Mucosa of rectum (tissue), 2 donors: ENCODE measurements around the gene MRPS16.

ENCODE experiments used
- H3K27ac ChIP-seq, 2 donors: one replicate each; pipeline ENCODE4 v1.7.0; 2013; ENCODE audit warnings: inconsistent platforms in 2 of 2, low read depth in 2 of 2, low read length in 2 of 2
- H3K27me3 ChIP-seq, 2 donors: one replicate each; pipeline ENCODE4 v1.7.0; 2013; ENCODE audit warnings: low read length in 2 of 2; ENCODE audit not compliant: control insufficient read depth in 2 of 2, insufficient read depth in 2 of 2
- H3K36me3 ChIP-seq, 2 donors: one replicate each; pipeline ENCODE4 v1.7.0; 2013; ENCODE audit warnings: low read length in 2 of 2; ENCODE audit not compliant: control insufficient read depth in 2 of 2, insufficient read depth in 2 of 2
- H3K4me1 ChIP-seq, 2 donors: one replicate each; pipeline ENCODE4 v1.7.0; 2013; ENCODE audit warnings: low read length in 2 of 2, mild to moderate bottlenecking in 1 of 2; ENCODE audit not compliant: control insufficient read depth in 2 of 2, insufficient read depth in 2 of 2
- H3K4me3 ChIP-seq, 2 donors: one replicate each; pipeline ENCODE4 v1.7.0; 2013; ENCODE audit warnings: low read length in 2 of 2
- H3K9ac ChIP-seq, 2 donors: one replicate each; pipeline ENCODE4 v1.7.0; 2013; ENCODE audit warnings: low read length in 2 of 2, low read depth in 1 of 2, mild to moderate bottlenecking in 1 of 2
- H3K9me3 ChIP-seq, 2 donors: one replicate each; pipeline ENCODE4 v1.7.0; 2013; ENCODE audit warnings: low read length in 2 of 2; ENCODE audit not compliant: control insufficient read depth in 2 of 2
- donor health status: healthy.
- donor health status: Normal muscosa, but diverticular disease.

Gene MRPS16

GRCh38 chr10:73252445-73253224, at the start of gene MRPS16:
TSS of gene MRPS16 (minus strand) at chr10:73252644. CDS start at chr10:73252482, 162 bp downstream.
- Histone ChIP-seq H3K27me3 (no peaks in the 10 kb centered on the region), H3K4me3 (peak within 1 kb of the TSS; percentile 97 to 100), H3K9ac (peak within 1 kb of the TSS; percentile 91 to 93), H3K9me3 (no peaks in the 10 kb centered on the region), H3K4me1 (peaks cover 13 to 21% of the 10 kb centered on the region in 2 donors), H3K27ac (peak within 1 kb of the TSS; percentile 89 to 94), H3K36me3 (peaks cover 13 to 16% of the 10 kb centered on the region in 2 donors)

GRCh38 chr10:73296946-73297345, 44.5 kb upstream of the MRPS16 start:
- no peaks in the 10 kb centered on the region for H3K4me1 ChIP-seq

DNA sequence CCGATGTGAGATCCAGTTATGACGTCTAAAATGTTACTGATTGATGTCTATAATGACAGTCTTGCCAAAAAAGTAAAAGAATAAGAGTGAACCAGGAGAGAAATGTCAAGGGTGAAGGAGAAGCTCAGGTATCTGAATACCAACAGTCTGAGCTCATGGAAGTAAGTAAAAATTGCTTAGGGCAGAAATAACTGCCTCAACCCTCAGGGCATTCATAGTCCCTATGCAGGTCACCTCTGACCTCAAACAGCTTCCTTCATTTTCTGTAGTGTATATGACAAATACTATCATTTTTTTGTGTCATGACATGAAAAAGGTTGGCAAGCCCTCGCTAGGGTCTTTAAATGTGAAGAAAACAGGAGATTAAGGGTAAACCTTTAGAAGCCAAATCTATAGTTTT, 41.0 kb upstream of the MRPS16 start:
- Histone ChIP-seq H3K9ac (no peak overlapping the region), H3K36me3 (no peaks in the 10 kb centered on the region), H3K27me3 (no peaks in the 10 kb centered on the region), H3K9me3 (peaks cover 0 to 2% of the 10 kb centered on the region in 2 donors), H3K27ac (no peak overlapping the region), H3K4me1 (no peaks in the 10 kb centered on the region), H3K4me3 (no peak overlapping the region)

More at GRCh38 chr10:73296946-73297345, 44.5 kb upstream of the MRPS16 start:
- Histone ChIP-seq H3K9ac (no peak overlapping the region), H3K4me3 (no peak overlapping the region), H3K27me3 (no peaks in the 10 kb centered on the region), H3K27ac (no peak overlapping the region), H3K9me3 (no peaks in the 10 kb centered on the region), H3K36me3 (no peaks in the 10 kb centered on the region)

DNA sequence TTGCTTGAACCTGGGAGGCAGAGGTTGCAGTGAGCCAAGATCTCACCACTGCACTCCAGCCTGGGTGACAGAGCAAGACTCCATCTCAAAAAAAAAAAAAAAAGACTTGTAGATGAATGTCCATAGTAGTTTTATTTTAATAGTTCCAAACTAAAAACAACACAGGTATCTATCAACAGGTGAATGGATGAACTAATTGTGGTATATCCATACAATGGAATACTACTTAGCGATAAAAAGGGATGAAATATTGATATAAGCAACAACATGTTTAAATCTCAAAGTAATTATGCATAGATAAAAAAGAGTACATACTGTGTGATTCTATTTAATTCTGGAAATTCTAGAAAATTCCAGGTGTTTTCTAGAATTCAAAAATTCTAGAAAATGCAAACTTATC, 37.5 kb upstream of the MRPS16 start:
- H3K27me3 ChIP-seq: no peaks in the 10 kb centered on the region
- peaks cover 0 to 2% of the 10 kb centered on the region in 2 donors for H3K9me3 ChIP-seq
- H3K4me1 ChIP-seq: no peaks in the 10 kb centered on the region
- no peak overlapping the region for H3K9ac ChIP-seq
- no peak overlapping the region for H3K4me3 ChIP-seq
- no peak overlapping the region for H3K27ac ChIP-seq
- H3K36me3 ChIP-seq: no peaks in the 10 kb centered on the region

DNA sequence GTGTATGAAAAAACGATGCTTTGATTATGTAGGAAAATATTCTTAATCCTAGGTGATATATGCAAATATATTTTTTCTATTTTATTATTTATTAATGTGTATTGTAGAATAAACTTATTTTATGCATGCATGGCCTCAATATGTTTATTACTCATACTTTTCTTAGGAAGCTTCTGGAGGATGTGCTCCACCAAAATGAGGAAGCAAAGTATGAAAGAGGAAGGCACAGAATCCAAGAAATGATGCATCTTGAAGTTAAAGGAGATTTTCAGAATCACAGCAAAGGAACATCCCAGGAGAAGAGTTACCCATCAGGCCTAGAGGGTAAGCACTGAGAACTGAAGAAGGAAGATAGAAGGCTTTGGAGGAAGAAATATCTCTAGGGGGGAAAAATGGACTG, 35.0 kb upstream of the MRPS16 start:
- H3K9ac ChIP-seq: no peak overlapping the region
- H3K36me3 ChIP-seq: no peaks in the 10 kb centered on the region
- no peak overlapping the region for H3K27ac ChIP-seq
- H3K4me3 ChIP-seq: no peak overlapping the region
- H3K27me3 ChIP-seq: no peaks in the 10 kb centered on the region
- peaks cover 0 to 2% of the 10 kb centered on the region in 2 donors for H3K9me3 ChIP-seq
- H3K4me1 ChIP-seq: no peaks in the 10 kb centered on the region

DNA sequence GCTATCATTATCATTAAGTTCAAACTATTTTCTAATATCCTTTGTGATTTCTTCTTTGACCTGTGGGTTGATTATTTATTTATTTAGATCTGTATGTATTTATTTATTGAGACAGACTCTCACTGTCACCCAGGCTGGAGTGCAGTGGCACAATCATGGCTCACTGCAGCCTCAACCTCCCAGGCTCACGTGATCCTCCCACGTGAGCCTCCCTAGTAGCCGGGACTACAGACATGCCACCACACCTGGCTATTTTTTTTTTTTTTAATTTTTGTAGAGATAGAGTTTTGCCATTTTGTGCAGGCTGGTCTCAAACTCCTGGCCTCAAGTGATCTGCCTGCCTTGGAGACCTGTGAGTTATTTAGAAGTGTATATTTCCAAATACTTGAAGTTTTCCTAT, 28.7 kb upstream of the MRPS16 start:
- H3K36me3 ChIP-seq: no peaks in the 10 kb centered on the region
- no peak overlapping the region for H3K4me3 ChIP-seq
- H3K9ac ChIP-seq: no peak overlapping the region
- H3K27me3 ChIP-seq: no peaks in the 10 kb centered on the region
- no peak overlapping the region for H3K27ac ChIP-seq
- no peaks in the 10 kb centered on the region for H3K4me1 ChIP-seq
- H3K9me3 ChIP-seq: no peaks in the 10 kb centered on the region

DNA sequence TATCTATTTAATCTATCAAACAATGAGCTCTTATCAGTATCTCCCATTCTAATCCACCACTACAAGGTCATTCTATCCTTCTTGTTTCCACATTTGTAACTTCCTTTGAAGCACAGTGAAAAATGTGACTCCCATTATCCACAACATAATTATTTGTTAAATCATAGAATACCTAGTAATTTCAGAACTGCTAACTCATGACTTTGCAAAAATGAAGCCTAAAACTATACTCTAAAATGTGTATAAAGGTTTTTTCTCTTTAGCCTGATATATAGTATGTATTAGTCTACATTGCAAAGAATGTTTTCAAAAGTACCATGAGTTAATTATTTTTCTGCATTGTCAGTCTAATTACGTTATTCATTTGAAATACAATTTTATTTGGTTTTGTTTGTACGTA, 12.0 kb upstream of the MRPS16 start:
- no peaks in the 10 kb centered on the region for H3K9me3 ChIP-seq
- no peaks in the 10 kb centered on the region for H3K36me3 ChIP-seq
- no peak overlapping the region for H3K9ac ChIP-seq
- no peak overlapping the region for H3K27ac ChIP-seq
- H3K27me3 ChIP-seq: peaks cover 0 to 2% of the 10 kb centered on the region in 2 donors
- no peak overlapping the region for H3K4me3 ChIP-seq
- no peaks in the 10 kb centered on the region for H3K4me1 ChIP-seq

DNA sequence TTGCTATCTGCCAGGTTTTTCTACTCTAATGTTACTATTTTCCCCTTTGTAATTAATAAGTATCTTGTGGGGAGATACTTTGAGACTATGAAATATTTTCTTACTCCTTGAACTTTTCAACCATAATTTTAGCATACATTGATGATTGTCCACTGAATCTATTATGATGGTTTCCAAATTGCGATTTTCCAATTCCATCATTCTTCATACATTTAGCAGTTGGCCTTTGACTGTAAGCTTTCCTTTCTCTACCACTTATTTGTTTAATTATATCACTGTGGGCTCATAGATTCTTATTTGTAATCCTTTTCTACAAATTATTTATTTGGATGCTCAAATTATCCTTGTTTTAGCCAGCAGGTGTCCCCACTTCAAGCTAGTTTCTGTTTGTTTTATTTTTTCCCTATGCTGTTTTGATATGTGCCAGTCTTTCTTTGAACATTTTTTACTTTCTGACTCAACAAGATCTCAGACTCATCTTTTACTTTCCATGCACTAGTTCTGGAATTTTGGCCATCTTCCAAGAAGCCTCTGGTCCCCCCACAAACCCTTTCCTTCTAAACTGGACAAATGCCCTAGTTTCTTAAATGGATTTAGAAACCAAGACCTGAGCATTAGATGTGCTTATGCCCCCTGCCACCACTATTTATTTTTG, 11.4 kb upstream of the MRPS16 start:
- H3K9ac ChIP-seq: no peak overlapping the region
- no peak overlapping the region for H3K27ac ChIP-seq
- H3K4me3 ChIP-seq: no peak overlapping the region
- no peaks in the 10 kb centered on the region for H3K4me1 ChIP-seq
- no peaks in the 10 kb centered on the region for H3K9me3 ChIP-seq
- no peaks in the 10 kb centered on the region for H3K27me3 ChIP-seq
- H3K36me3 ChIP-seq: no peaks in the 10 kb centered on the region

- no peaks in the 10 kb centered on the region for H3K9me3 ChIP-seq
- H3K9ac ChIP-seq: no peak overlapping the region
- H3K4me1 ChIP-seq: no peaks in the 10 kb centered on the region
- no peaks in the 10 kb centered on the region for H3K36me3 ChIP-seq
- H3K27ac ChIP-seq: no peak overlapping the region
- H3K27me3 ChIP-seq: no peaks in the 10 kb centered on the region
- no peak overlapping the region for H3K4me3 ChIP-seq
Observed at GRCh38 chr10:73262880-73263555, 10.6 kb upstream of the MRPS16 start.

DNA sequence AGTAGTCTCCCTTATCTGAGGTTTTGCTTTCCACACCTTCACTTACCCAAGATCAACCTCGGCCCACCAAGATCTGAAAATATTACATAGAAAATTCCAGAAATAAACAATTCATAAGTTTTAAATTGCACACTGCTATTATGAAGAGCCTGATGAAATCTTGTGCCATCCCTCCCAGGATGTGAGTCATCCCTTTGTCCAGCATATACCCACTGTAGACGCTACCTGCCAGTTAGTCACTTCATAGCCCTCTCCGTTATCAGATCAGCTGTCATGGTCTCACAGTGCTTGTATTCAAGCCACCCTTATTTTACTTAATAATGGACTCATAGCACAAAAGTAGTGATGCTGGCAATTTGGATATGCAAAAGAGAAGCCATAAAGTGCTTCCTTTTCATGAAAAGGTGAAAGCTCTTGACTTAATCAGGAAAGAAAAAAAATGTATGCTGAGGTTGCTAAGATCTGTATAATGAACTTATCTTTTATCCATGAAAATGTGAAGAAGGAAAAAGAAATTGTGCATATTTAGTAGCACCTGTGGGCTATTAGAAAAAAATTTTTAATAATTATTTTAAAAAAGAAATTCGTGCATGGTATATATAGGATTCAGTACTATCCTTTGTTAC, 9.8 kb upstream of the MRPS16 start:
- H3K4me1 ChIP-seq: no peaks in the 10 kb centered on the region
- H3K27ac ChIP-seq: no peak overlapping the region
- H3K36me3 ChIP-seq: no peaks in the 10 kb centered on the region
- H3K4me3 ChIP-seq: no peak overlapping the region
- no peaks in the 10 kb centered on the region for H3K9me3 ChIP-seq
- no peaks in the 10 kb centered on the region for H3K27me3 ChIP-seq
- no peak overlapping the region for H3K9ac ChIP-seq
